ENCODE measurements around the gene FHAD1. TPM values are rescaled to one million over a fixed set of nuclear protein-coding genes. Genes with fewer than 3 reads are reported as not detected.

The FHAD1 gene
- total and polyA plus RNA-seq, 2 of the 13 experiments (the other 11 are each of a cell fraction or from before 2014, with no cell fraction given), result not detected

DNA sequence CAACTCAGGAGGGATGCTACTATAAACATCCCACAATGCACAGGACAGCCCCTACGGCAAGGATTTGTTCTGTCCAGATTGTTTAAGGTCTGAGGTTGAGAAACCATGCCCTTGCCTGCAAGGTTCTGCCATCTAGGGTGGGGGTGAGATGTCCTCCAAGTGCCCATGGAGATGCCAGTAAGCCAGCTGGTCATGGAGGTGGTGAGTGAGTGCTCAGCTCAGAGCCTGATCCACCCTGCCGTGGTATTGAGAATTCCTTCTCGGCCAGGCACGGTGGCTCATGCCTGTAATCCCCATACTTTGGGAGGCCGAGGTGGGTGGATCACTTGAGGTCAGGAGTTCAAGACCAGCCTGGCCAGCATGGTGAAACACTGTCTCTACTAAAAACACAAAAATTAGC lies 178.0 kb downstream of the FHAD1 start:
- intact Hi-C loops (cut with micrococcal nuclease; ENCODE audit: unreplicated experiment), result no loop called here
- Histone ChIP-seq H3K27ac (ENCODE audit: extremely low read length, insufficient read depth, low read length) (no peak overlapping the region), H3K27me3 (ENCODE audit: control insufficient read depth in 1 of 2, insufficient read depth in 2 of 2, low read length in 2 of 2) (no peaks in the 10 kb centered on the region), H4K20me1 (ENCODE audit: insufficient read depth, low read length) (no peaks in the 10 kb centered on the region), H3K79me2 (ENCODE audit: insufficient read depth, low read length) (no peaks in the 10 kb centered on the region), H3K4me1 (ENCODE audit: insufficient read depth, low read length) (peaks cover 15% of the 10 kb centered on the region), H3K4me3 (replicated peaks in 1 of 3; ENCODE audit: insufficient read depth in 1 of 3, low read depth in 2 of 3, low read length in 3 of 3) (no peak overlapping the region), H2AFZ (ENCODE audit: low read length) (no peak overlapping the region), H3K9me3 (ENCODE audit: low read length) (no peaks in the 10 kb centered on the region), H3K4me2 (ENCODE audit: low read depth, low read length) (no peak overlapping the region), H3K36me3 (replicated peaks in 1 of 2; ENCODE audit: control insufficient read depth in 1 of 2, insufficient read depth in 2 of 2, low read length in 2 of 2) (peaks cover 0 to 2% of the 10 kb centered on the region in 2 experiments; a peak in 2 of 5 replicates), H3K9ac (ENCODE audit: insufficient read depth, low read depth, low read length) (no peak overlapping the region)
- CTCF ChIA-PET (ENCODE audit: low intra/inter-chr PET ratio, low total read pairs), result no interaction called here
- ATAC-seq (no peak), DNase-seq (ENCODE audit: low spot score) (no peak), FAIRE-seq (no peak)
- in situ Hi-C loops (cut with HindIII; ENCODE audit: extremely low pct_ligation_motif_present, low pct_unique_long_range_greater_than_20kb), result loop anchor here (5.0 kb wide), 1 partner anchor 98 kb away; no protein-coding TSS in a partner anchor
- BruUV-seq (replicated peaks), result no TSS peak
- POLR2A ChIA-PET, result no interaction called here
- 90% methylated on average over 2 of the region's 5 CpGs for WGBS (ENCODE audit: low lambda C conversion rate)
- no peak for TF ChIP-seq ZKSCAN1 (IDR thresholded peaks at IDR 0.05; ENCODE audit: low read length)
- TF ChIP-seq, protein P1, sequence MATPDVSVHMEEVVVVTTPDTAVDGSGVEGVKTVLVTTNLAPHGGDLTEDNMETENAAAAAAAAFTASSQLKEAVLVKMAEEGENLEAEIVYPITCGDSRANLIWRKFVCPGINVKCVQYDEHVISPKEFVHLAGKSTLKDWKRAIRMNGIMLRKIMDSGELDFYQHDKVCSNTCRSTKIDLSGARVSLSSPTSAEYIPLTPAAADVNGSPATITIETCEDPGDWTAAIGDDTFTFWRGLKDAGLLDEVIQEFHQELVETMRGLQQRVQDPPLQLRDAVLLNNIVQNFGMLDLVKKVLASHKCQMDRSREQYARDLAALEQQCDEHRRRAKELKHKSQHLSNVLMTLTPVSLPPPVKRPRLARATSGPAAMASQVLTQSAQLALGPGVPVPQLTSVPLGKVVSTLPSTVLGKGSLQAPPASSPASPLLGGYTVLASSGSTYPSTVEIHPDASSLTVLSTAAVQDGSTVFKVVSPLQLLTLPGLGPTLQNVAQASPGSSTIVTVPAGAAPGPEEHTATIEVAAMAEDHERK (CRISPR knock-in tag; IDR thresholded peaks at IDR 0.05; ENCODE audit: low read depth), result no peak
- no peak for TF ChIP-seq ZNF878 (CRISPR knock-in tag; IDR thresholded peaks at IDR 0.05)
- no peak for TF ChIP-seq GZF1 (CRISPR knock-in tag; IDR thresholded peaks at IDR 0.05)
- no peak for TF ChIP-seq JUND (CRISPR knock-in tag; IDR thresholded peaks at IDR 0.05)
- TF ChIP-seq, protein P2, sequence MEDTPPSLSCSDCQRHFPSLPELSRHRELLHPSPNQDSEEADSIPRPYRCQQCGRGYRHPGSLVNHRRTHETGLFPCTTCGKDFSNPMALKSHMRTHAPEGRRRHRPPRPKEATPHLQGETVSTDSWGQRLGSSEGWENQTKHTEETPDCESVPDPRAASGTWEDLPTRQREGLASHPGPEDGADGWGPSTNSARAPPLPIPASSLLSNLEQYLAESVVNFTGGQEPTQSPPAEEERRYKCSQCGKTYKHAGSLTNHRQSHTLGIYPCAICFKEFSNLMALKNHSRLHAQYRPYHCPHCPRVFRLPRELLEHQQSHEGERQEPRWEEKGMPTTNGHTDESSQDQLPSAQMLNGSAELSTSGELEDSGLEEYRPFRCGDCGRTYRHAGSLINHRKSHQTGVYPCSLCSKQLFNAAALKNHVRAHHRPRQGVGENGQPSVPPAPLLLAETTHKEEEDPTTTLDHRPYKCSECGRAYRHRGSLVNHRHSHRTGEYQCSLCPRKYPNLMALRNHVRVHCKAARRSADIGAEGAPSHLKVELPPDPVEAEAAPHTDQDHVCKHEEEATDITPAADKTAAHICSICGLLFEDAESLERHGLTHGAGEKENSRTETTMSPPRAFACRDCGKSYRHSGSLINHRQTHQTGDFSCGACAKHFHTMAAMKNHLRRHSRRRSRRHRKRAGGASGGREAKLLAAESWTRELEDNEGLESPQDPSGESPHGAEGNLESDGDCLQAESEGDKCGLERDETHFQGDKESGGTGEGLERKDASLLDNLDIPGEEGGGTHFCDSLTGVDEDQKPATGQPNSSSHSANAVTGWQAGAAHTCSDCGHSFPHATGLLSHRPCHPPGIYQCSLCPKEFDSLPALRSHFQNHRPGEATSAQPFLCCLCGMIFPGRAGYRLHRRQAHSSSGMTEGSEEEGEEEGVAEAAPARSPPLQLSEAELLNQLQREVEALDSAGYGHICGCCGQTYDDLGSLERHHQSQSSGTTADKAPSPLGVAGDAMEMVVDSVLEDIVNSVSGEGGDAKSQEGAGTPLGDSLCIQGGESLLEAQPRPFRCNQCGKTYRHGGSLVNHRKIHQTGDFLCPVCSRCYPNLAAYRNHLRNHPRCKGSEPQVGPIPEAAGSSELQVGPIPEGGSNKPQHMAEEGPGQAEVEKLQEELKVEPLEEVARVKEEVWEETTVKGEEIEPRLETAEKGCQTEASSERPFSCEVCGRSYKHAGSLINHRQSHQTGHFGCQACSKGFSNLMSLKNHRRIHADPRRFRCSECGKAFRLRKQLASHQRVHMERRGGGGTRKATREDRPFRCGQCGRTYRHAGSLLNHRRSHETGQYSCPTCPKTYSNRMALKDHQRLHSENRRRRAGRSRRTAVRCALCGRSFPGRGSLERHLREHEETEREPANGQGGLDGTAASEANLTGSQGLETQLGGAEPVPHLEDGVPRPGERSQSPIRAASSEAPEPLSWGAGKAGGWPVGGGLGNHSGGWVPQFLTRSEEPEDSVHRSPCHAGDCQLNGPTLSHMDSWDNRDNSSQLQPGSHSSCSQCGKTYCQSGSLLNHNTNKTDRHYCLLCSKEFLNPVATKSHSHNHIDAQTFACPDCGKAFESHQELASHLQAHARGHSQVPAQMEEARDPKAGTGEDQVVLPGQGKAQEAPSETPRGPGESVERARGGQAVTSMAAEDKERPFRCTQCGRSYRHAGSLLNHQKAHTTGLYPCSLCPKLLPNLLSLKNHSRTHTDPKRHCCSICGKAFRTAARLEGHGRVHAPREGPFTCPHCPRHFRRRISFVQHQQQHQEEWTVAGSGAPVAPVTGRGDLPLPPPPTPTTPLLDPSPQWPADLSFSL (CRISPR knock-in tag; IDR thresholded peaks at IDR 0.05), result no peak
- TF ChIP-seq THYN1 (CRISPR knock-in tag; IDR thresholded peaks at IDR 0.05; ENCODE audit: borderline replicate concordance, low read depth), result no peak
- TF ChIP-seq HCFC1 (IDR thresholded peaks at IDR 0.05; ENCODE audit: low read depth, low read length), result no peak
- TF ChIP-seq KDM1A (CRISPR knock-in tag; IDR thresholded peaks at IDR 0.05), result no peak
- TF ChIP-seq, protein P3, sequence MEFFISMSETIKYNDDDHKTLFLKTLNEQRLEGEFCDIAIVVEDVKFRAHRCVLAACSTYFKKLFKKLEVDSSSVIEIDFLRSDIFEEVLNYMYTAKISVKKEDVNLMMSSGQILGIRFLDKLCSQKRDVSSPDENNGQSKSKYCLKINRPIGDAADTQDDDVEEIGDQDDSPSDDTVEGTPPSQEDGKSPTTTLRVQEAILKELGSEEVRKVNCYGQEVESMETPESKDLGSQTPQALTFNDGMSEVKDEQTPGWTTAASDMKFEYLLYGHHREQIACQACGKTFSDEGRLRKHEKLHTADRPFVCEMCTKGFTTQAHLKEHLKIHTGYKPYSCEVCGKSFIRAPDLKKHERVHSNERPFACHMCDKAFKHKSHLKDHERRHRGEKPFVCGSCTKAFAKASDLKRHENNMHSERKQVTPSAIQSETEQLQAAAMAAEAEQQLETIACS (CRISPR knock-in tag; IDR thresholded peaks at IDR 0.05), result no peak
- no peak for TF ChIP-seq GTF2F1 (IDR thresholded peaks at IDR 0.05; ENCODE audit: low read length)
- TF ChIP-seq, protein P4, sequence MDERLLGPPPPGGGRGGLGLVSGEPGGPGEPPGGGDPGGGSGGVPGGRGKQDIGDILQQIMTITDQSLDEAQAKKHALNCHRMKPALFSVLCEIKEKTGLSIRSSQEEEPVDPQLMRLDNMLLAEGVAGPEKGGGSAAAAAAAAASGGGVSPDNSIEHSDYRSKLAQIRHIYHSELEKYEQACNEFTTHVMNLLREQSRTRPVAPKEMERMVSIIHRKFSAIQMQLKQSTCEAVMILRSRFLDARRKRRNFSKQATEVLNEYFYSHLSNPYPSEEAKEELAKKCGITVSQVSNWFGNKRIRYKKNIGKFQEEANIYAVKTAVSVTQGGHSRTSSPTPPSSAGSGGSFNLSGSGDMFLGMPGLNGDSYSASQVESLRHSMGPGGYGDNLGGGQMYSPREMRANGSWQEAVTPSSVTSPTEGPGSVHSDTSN (CRISPR knock-in tag; IDR thresholded peaks at IDR 0.05), result no peak
- TF ChIP-seq, protein P5, sequence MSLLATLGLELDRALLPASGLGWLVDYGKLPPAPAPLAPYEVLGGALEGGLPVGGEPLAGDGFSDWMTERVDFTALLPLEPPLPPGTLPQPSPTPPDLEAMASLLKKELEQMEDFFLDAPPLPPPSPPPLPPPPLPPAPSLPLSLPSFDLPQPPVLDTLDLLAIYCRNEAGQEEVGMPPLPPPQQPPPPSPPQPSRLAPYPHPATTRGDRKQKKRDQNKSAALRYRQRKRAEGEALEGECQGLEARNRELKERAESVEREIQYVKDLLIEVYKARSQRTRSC (CRISPR knock-in tag; IDR thresholded peaks at IDR 0.05; ENCODE audit: low read depth), result no peak
- no peak for TF ChIP-seq ZNF792 (CRISPR knock-in tag; IDR thresholded peaks at IDR 0.05)
- TF ChIP-seq RXRA (CRISPR knock-in tag; IDR thresholded peaks at IDR 0.05), result no peak
- no peak for TF ChIP-seq HNF4A (CRISPR knock-in tag; IDR thresholded peaks at IDR 0.05)

Data from HepG2 (cell line).